NB4 (cell line): Measurements from ENCODE around the gene GABARAP.

Source experiments
- CTCF ChIP-seq: IDR thresholded peaks from one replicate; pipeline ENCODE4 v1.5.1; 2012; ENCODE audit warnings: low read depth, low read length
- POLR2A ChIP-seq: IDR thresholded peaks from 2 replicates; pipeline ENCODE4 v1.6.1; 2011; ENCODE audit warnings: mild to moderate bottlenecking; ENCODE audit not compliant: insufficient read length; ENCODE audit errors: extremely low read depth
- TF ChIP-seq, protein P1 (sequence below): IDR thresholded peaks from 2 replicates; pipeline ENCODE4 v1.6.1; 2011; ENCODE audit warnings: low read depth, low read length

DNA sequence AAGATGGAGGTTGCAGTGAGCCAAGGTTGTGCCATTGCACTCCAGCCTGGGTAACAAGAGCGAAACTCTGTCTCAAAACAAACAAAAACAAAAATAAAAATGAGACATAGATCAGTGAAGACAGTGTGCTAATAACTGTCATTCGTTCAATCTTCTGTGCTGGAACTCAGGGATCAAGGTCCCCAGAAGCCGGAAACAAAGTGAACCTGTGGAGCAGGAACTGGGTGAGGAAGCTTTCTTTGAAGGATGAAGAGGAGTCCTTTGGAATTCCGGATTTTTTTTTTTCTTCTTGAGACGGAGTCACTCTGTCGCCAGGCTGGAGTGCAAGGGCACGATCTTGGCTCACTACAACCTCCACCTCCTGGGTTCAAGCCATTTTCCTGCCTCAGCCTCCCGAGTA lies 37.2 kb upstream of the GABARAP start:
- TF ChIP-seq POLR2A (no peak), CTCF (no peak)
- TF ChIP-seq, protein P1, sequence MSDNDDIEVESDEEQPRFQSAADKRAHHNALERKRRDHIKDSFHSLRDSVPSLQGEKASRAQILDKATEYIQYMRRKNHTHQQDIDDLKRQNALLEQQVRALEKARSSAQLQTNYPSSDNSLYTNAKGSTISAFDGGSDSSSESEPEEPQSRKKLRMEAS = no peak
